Measurements from ENCODE around the gene TBX2. TPM values are rescaled to one million over a fixed set of nuclear protein-coding genes. Genes with fewer than 3 reads are reported as not detected.
A peak's percentile ranks its signal among the peaks of the same experiment; 100 is the strongest.

The TBX2 gene
- total and polyA plus RNA-seq, 2 of the 13 experiments (the other 11 are each of a cell fraction or from before 2014, with no cell fraction given): 2.8 to 15.3 TPM

- TF ChIP-seq ARID3A (IDR thresholded peaks at IDR 0.05; ENCODE audit: low read depth, low read length): no peak
- no peak for TF ChIP-seq THAP9 (CRISPR knock-in tag; IDR thresholded peaks at IDR 0.05; ENCODE audit: borderline replicate concordance)
- TF ChIP-seq ZBTB7B (CRISPR knock-in tag; IDR thresholded peaks at IDR 0.05): 0 out of 2 replicates have a peak, but pooled peaks have one; percentile 7
- no peak for TF ChIP-seq SAFB2 (CRISPR knock-in tag; IDR thresholded peaks at IDR 0.05; ENCODE audit: borderline replicate concordance, low read depth)
- TF ChIP-seq GPN1 (CRISPR knock-in tag; IDR thresholded peaks at IDR 0.05; ENCODE audit: borderline replicate concordance): no peak
- no peak for TF ChIP-seq FOXK1 (CRISPR knock-in tag; IDR thresholded peaks at IDR 0.05; ENCODE audit: borderline replicate concordance, low read depth)
- no peak for TF ChIP-seq RFX1 (IDR thresholded peaks at IDR 0.05)
- TF ChIP-seq NFYB (CRISPR knock-in tag; IDR thresholded peaks at IDR 0.05): no peak; the same call in 1 of the 2 replicates
- TF ChIP-seq AGO2 (optimal IDR thresholded peaks at IDR 0.05; ENCODE audit: low read depth, low read length): peak; percentile 97
- no peak for TF ChIP-seq ZFP1 (CRISPR knock-in tag; IDR thresholded peaks at IDR 0.05)
- TF ChIP-seq GTF2F1 (IDR thresholded peaks at IDR 0.05; ENCODE audit: low read length): no peak
- peak; percentile 33; the same call in 1 of the 2 replicates for TF ChIP-seq ZBTB33 (CRISPR knock-in tag; IDR thresholded peaks at IDR 0.05)
- no peak for TF ChIP-seq ZBTB44 (CRISPR knock-in tag; IDR thresholded peaks at IDR 0.05)
- TF ChIP-seq SOX6 (IDR thresholded peaks at IDR 0.05): no peak
- TF ChIP-seq SOX6 (CRISPR knock-in tag; IDR thresholded peaks at IDR 0.05): no peak
- TF ChIP-seq REPIN1 (CRISPR knock-in tag; IDR thresholded peaks at IDR 0.05; ENCODE audit: borderline replicate concordance, low read depth): no peak
- TF ChIP-seq ZNF256 (CRISPR knock-in tag; conservative IDR thresholded peaks at IDR 0.05): no peak
- TF ChIP-seq KAT7 (CRISPR knock-in tag; IDR thresholded peaks at IDR 0.05; ENCODE audit: borderline replicate concordance): no peak
- peak; percentile 94; the same call in 1 of the 2 replicates for TF ChIP-seq ZSCAN29 (CRISPR knock-in tag; conservative IDR thresholded peaks at IDR 0.05)
- TF ChIP-seq ATF2 (CRISPR knock-in tag; IDR thresholded peaks at IDR 0.05): no peak
Observed at GRCh38 chr17:61408151-61409041, 8.8 kb downstream of the TBX2 start (continued).
